ENCODE data around the gene RPL13. TPM values are rescaled to one million over a fixed set of nuclear protein-coding genes. Genes with fewer than 3 reads are reported as not detected.
"Not testable (repeated sequence)": the region's sequence is repeated elsewhere in the genome, so short reads cannot be mapped to it uniquely, and the experiment has no call there.

The RPL13 gene
- polyA plus RNA-seq, 4 donors = 3,166 to 8,355 (median 5,738) TPM

DNA sequence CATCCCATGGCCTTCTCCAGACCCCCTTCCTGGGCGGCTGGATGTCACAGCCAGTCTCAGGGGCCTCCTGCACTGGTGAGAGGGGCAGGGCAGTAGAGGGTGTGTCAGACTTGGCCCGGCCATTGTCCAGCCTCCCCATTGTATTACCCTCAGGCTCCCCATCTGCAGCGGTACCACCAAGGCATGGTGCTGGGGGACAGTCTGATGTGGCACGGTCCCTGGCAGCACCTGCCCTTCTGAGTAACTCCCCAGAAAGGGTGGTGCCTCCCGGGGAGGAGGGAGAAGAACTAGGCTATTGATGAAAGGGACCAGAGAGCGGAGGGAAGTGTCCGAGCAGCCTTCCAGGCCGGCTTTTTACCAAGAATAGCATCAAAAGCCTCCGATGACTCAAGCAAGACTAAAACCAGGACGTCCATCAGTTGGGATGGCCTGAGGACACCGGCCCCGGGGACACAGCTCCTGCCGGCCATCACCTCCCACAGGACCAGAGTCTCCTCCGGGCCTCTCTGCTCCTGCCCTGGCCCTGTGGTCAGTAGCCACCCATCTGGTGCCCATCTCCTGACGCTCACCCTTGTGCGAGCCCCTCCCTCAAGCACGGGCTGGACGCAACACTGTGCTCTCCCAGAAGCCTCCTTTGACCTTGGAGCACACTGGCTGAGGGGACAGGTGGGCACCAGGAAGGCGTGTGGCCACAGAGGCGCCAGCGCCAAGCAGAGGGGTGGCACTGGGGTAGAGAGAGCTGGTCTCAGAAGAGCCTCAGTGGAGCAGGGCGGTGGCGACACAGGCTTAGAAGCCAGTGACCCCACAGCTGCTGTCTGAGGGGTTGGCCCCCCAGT, 9.2 kb downstream of the RPL13 start:
- 58 to 77% (median 64%) methylated on average over 21 to 23 of the region's 23 CpGs for WGBS, 3 donors
- Histone ChIP-seq H3K4me1 (ENCODE audit: control insufficient read depth in 3 of 3, insufficient read depth in 2 of 3, low read depth in 1 of 3, low read length in 2 of 3) (peaks cover 2 to 35% (median 10%) of the 10 kb centered on the region in 3 donors), H3K27me3 (ENCODE audit: control insufficient read depth in 3 of 3, insufficient read depth in 3 of 3, low read length in 3 of 3) (peaks cover 0 to 31% (median 3%) of the 10 kb centered on the region in 3 donors), H3K4me3 (ENCODE audit: low read depth in 1 of 3, low read length in 3 of 3) (no peak overlapping the region), H3K36me3 (ENCODE audit: control insufficient read depth in 3 of 3, insufficient read depth in 2 of 3, low read depth in 1 of 3, low read length in 3 of 3) (peaks cover 0 to 14% (median 0%) of the 10 kb centered on the region in 3 donors), H3K9me3 (ENCODE audit: control insufficient read depth in 2 of 2, insufficient read depth in 1 of 2, low read depth in 1 of 2, low read length in 1 of 2) (no peaks in the 10 kb centered on the region), H3K27ac (ENCODE audit: low read depth in 1 of 3, low read length in 2 of 3) (no peak overlapping the region)
- FAIRE-seq (no peak), DNase-seq (no peak)

DNA sequence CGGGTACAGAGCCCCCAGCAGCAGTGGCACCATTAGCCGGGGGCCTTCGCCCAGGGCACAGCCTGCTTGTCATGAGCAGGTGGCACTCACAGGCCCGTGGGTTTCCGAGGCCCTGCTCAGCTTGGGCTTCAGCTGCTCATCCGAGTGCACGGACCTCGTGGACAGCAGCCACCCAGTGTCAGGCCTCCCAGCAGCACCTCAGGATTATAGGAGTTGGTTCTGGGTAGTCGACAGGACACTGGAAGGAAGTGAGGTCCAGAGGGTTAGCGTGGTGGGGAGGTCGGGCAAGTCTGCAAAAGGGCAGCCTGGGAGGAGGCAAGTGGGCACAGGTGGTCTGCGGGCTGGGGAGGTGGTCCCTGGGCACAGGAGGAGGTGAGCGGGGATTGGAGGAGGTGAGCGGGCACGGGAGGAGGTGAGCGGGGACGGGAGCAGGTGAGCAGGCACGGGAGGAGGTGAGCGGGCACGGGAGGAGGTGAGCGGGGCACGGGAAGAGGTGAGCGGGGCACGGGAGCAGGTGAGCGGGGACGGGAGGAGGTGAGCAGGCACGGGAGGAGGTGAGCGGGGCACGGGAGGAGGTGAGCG, 10.0 kb downstream of the RPL13 start:
- Histone ChIP-seq H3K36me3 (ENCODE audit: control insufficient read depth in 3 of 3, insufficient read depth in 2 of 3, low read depth in 1 of 3, low read length in 3 of 3) (peaks cover 0 to 7% (median 0%) of the 10 kb centered on the region in 3 donors), H3K9me3 (ENCODE audit: control insufficient read depth in 2 of 2, insufficient read depth in 1 of 2, low read depth in 1 of 2, low read length in 1 of 2) (no peaks in the 10 kb centered on the region), H3K27ac (ENCODE audit: low read depth in 1 of 3, low read length in 2 of 3) (no peak overlapping the region), H3K4me3 (ENCODE audit: low read depth in 1 of 3, low read length in 3 of 3) (no peak overlapping the region), H3K4me1 (ENCODE audit: control insufficient read depth in 3 of 3, insufficient read depth in 2 of 3, low read depth in 1 of 3, low read length in 2 of 3) (peaks cover 3 to 34% (median 5%) of the 10 kb centered on the region in 3 donors), H3K27me3 (ENCODE audit: control insufficient read depth in 3 of 3, insufficient read depth in 3 of 3, low read length in 3 of 3) (peaks cover 0 to 38% (median 3%) of the 10 kb centered on the region in 3 donors)
- WGBS, 3 donors = 55 to 85% (median 64%) methylated on average over 30 of the region's 30 CpGs
- DNase-seq (no peak), FAIRE-seq (no peak)

DNA sequence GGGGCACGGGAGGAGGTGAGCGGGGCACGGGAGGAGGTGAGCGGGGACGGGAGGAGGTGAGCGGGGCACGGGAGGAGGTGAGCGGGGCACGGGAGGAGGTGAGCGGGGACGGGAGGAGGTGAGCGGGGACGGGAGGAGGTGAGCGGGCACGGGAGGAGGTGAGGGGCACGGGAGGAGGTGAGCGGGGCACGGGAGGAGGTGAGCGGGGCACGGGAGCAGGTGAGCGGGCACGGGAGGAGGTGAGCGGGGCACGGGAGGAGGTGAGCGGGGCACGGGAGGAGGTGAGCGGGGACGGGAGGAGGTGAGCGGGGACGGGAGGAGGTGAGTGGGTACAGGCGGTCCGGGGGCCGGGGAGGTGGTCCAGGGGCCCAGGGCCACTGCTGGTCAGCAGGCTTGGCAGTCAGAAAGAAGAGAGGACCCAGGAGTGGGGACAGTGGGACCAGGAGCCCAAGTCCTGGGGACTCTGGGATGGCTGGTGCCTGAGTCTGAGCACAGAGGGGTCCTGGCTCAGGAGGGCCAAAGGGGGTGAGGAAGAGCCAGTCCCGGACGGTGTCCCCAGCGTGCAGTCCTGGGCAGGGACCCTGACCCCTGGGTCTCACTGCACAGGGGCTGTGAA, 10.6 kb downstream of the RPL13 start:
- WGBS, 3 donors = 61 to 86% (median 78%) methylated on average over 18 to 36 of the region's 36 CpGs
- not testable (repeated sequence) for H3K36me3 ChIP-seq (ENCODE audit: control insufficient read depth in 3 of 3, insufficient read depth in 2 of 3, low read depth in 1 of 3, low read length in 3 of 3); DNase-seq; H3K27ac ChIP-seq (ENCODE audit: low read depth in 1 of 3, low read length in 2 of 3); H3K9me3 ChIP-seq (ENCODE audit: control insufficient read depth in 2 of 2, insufficient read depth in 1 of 2, low read depth in 1 of 2, low read length in 1 of 2); FAIRE-seq; H3K4me3 ChIP-seq (ENCODE audit: low read depth in 1 of 3, low read length in 3 of 3)
- Histone ChIP-seq H3K27me3 (ENCODE audit: control insufficient read depth in 3 of 3, insufficient read depth in 3 of 3, low read length in 3 of 3) (peaks cover 0 to 42% (median 3%) of the 10 kb centered on the region in 3 donors), H3K4me1 (ENCODE audit: control insufficient read depth in 3 of 3, insufficient read depth in 2 of 3, low read depth in 1 of 3, low read length in 2 of 3) (peaks cover 3 to 28% (median 5%) of the 10 kb centered on the region in 3 donors)

DNA sequence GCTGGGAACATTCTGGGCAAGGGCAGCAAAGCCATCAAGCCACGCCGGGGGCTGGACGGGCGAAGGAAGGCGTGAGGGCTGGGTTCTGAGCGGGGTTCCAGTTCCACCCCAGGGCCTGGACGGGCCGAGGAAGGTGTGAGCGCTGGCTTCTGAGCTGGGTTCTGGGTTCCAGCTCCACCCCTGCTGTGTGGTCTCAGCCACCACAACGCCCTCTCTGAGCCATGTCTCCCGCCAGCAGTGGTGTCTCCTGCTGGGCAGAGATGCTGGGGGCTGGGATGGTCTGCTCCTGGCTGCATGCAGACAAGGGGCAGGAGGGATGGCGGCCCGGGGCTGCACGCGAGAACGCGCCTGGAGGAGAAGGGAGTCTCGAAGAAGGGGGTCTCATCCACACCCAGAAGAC, 11.2 kb downstream of the RPL13 start:
- peaks cover 0 to 46% (median 3%) of the 10 kb centered on the region in 3 donors for H3K27me3 ChIP-seq (ENCODE audit: control insufficient read depth in 3 of 3, insufficient read depth in 3 of 3, low read length in 3 of 3)
- no peak overlapping the region for H3K27ac ChIP-seq (ENCODE audit: low read depth in 1 of 3, low read length in 2 of 3)
- FAIRE-seq = no peak
- peaks cover 0 to 7% (median 0%) of the 10 kb centered on the region in 3 donors for H3K36me3 ChIP-seq (ENCODE audit: control insufficient read depth in 3 of 3, insufficient read depth in 2 of 3, low read depth in 1 of 3, low read length in 3 of 3)
- 88 to 92% (median 92%) methylated on average over 16 to 18 of the region's 18 CpGs for WGBS, 3 donors
- DNase-seq = no peak
- H3K4me1 ChIP-seq (ENCODE audit: control insufficient read depth in 3 of 3, insufficient read depth in 2 of 3, low read depth in 1 of 3, low read length in 2 of 3) = peaks cover 3 to 24% (median 5%) of the 10 kb centered on the region in 3 donors
- H3K4me3 ChIP-seq (ENCODE audit: low read depth in 1 of 3, low read length in 3 of 3) = no peak overlapping the region
- H3K9me3 ChIP-seq (ENCODE audit: control insufficient read depth in 2 of 2, insufficient read depth in 1 of 2, low read depth in 1 of 2, low read length in 1 of 2) = no peaks in the 10 kb centered on the region

DNA sequence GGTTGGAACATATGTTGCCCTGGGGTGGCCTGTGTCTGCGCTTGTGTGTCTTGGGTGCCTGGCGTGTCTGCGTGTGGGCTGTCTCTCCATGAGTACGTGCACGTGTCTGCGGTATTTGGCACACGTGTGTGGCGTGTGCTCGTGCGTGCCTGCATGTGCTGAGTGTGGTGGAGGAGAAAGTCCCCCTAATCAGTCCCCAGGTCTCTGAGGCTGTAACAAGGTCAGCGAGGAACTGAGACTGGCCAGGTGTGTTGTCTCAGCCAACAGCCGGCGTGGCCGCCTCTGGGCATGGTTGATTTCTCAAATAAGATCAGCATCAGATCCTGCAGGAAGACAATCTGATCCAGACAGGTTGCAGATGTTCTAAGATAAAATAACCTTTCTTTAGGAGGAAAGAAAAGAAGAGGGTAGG, 11.6 kb downstream of the RPL13 start:
- H3K4me3 ChIP-seq (ENCODE audit: low read depth in 1 of 3, low read length in 3 of 3) = no peak overlapping the region
- peaks cover 0 to 49% (median 3%) of the 10 kb centered on the region in 3 donors for H3K27me3 ChIP-seq (ENCODE audit: control insufficient read depth in 3 of 3, insufficient read depth in 3 of 3, low read length in 3 of 3)
- H3K9me3 ChIP-seq (ENCODE audit: control insufficient read depth in 2 of 2, insufficient read depth in 1 of 2, low read depth in 1 of 2, low read length in 1 of 2) = peaks cover 0 to 3% of the 10 kb centered on the region in 2 donors
- no peak overlapping the region for H3K27ac ChIP-seq (ENCODE audit: low read depth in 1 of 3, low read length in 2 of 3)
- peaks cover 3 to 24% (median 5%) of the 10 kb centered on the region in 3 donors for H3K4me1 ChIP-seq (ENCODE audit: control insufficient read depth in 3 of 3, insufficient read depth in 2 of 3, low read depth in 1 of 3, low read length in 2 of 3)
- H3K36me3 ChIP-seq (ENCODE audit: control insufficient read depth in 3 of 3, insufficient read depth in 2 of 3, low read depth in 1 of 3, low read length in 3 of 3) = peaks cover 0 to 7% (median 0%) of the 10 kb centered on the region in 3 donors
- FAIRE-seq (no peak), DNase-seq (no peak)
- WGBS, 3 donors = 29 to 53% (median 42%) methylated on average over 14 of the region's 14 CpGs

DNA sequence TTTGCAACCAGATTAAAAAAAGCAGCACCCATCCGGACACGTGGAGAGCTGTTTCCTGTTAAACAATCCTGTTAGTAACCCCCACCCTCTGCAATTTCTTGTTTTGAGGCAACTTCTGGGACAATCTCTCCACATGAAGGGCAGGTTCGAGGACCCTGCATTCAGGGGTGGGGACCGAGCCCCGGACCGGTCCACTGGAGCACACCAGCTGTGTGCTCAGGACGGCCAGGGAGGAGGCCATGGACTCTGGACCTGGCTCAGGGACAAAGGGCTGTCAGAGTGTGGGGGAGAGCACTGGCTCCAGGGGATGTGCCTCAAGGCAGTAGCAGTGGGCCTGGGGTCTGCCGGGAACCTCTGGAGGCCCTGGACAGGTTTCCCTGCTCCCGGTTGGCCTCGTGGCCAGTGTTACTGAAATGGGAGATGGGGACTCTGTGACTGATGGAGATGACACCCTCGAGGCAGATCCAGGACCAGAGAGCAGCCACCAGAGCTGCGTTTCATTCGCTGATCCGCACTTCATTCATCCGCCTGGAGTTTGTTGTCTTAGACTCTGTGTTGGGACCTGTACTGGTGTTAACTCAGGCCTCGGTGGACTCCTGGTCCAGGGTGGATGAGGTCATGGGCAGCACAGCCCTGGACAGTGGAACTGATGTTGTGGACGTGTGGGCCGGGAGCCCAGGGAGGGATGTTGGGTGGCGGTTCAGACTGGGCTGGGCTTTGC, 12.2 kb downstream of the RPL13 start:
- Histone ChIP-seq H3K27ac (ENCODE audit: low read depth in 1 of 3, low read length in 2 of 3) (no peak overlapping the region), H3K36me3 (ENCODE audit: control insufficient read depth in 3 of 3, insufficient read depth in 2 of 3, low read depth in 1 of 3, low read length in 3 of 3) (peaks cover 0 to 3% (median 0%) of the 10 kb centered on the region in 3 donors), H3K27me3 (ENCODE audit: control insufficient read depth in 3 of 3, insufficient read depth in 3 of 3, low read length in 3 of 3) (peaks cover 0 to 53% (median 3%) of the 10 kb centered on the region in 3 donors), H3K9me3 (ENCODE audit: control insufficient read depth in 2 of 2, insufficient read depth in 1 of 2, low read depth in 1 of 2, low read length in 1 of 2) (peaks cover 0 to 5% of the 10 kb centered on the region in 2 donors), H3K4me3 (ENCODE audit: low read depth in 1 of 3, low read length in 3 of 3) (no peak overlapping the region), H3K4me1 (ENCODE audit: control insufficient read depth in 3 of 3, insufficient read depth in 2 of 3, low read depth in 1 of 3, low read length in 2 of 3) (peaks cover 3 to 24% (median 5%) of the 10 kb centered on the region in 3 donors)
- WGBS, 3 donors = 52 to 65% (median 60%) methylated on average over 18 to 19 of the region's 19 CpGs
- DNase-seq (peak; percentile 54 to 72), FAIRE-seq (no peak)

DNA sequence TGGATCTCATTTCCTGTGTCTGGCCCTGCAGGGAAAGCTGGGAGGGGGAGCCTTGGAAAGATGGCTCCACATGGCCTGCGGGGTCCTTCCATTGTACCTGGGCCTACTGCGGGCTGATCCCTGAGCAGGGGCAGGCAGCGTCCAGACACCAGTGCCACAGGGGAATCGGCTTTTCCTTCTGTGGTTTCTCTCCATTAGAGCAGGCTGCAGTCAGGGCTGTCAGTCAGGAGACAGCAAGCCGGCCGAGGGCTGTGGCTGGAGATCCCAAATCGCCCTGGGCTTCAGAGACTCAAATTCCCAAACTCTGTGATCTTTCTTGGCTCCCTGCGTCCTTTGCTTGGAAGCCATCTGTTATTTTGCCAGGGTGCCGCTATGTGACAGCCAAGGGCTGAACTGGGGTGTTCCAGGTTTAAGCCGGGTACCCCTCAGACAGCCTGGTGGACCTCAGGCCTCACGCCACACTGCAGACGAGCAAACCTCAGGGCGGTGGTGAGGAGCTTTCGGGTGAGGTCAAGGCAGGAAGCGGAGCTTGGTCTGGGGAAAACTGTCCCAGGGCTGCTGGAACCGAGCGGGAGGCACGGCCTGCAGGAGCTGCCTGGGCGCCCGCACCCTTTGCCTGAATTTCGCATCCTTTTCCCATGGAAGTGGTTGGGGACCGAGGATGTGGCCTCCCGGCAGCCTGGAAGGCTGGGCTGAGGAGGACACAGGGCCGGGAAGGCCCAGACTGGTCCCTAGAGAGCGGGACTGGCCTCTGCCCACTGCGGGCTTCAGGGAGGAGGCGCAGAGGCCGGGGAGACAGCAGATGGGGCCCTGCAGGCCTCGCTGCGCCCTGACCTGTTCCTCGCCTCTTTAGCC, 13.6 kb downstream of the RPL13 start:
- FAIRE-seq (no peak), DNase-seq (no peak)
- Histone ChIP-seq H3K27me3 (ENCODE audit: control insufficient read depth in 3 of 3, insufficient read depth in 3 of 3, low read length in 3 of 3) (peaks cover 0 to 49% (median 3%) of the 10 kb centered on the region in 3 donors), H3K27ac (ENCODE audit: low read depth in 1 of 3, low read length in 2 of 3) (no peak overlapping the region), H3K4me3 (ENCODE audit: low read depth in 1 of 3, low read length in 3 of 3) (peak overlapping the region in 1 of 3 donors; percentile 42), H3K9me3 (ENCODE audit: control insufficient read depth in 2 of 2, insufficient read depth in 1 of 2, low read depth in 1 of 2, low read length in 1 of 2) (peaks cover 0 to 5% of the 10 kb centered on the region in 2 donors), H3K36me3 (ENCODE audit: control insufficient read depth in 3 of 3, insufficient read depth in 2 of 3, low read depth in 1 of 3, low read length in 3 of 3) (no peaks in the 10 kb centered on the region), H3K4me1 (ENCODE audit: control insufficient read depth in 3 of 3, insufficient read depth in 2 of 3, low read depth in 1 of 3, low read length in 2 of 3) (peaks cover 3 to 24% (median 5%) of the 10 kb centered on the region in 3 donors)
- 68 to 76% (median 72%) methylated on average over 30 to 31 of the region's 31 CpGs for WGBS, 3 donors

All from small intestine (tissue), 7 donors.